GM23338 (cell line): ENCODE results near the gene GFPT2. TPM values are rescaled to one million over a fixed set of nuclear protein-coding genes. Genes with fewer than 3 reads are reported as not detected.

Source experiments
- ATAC-seq: fragments of 200-7000 bp; cut with Tn5 transposase; 3 replicates; pipeline ENCODE4 v1.9.1; 2020
- DNase-seq: peaks from one replicate; pipeline ENCODE4 v3.0.0-alpha.2; 2015; ENCODE audit warnings: low spot score
- H2AFZ ChIP-seq: fragments of 200-600 bp; sonication (generic); 2 replicates; pipeline ENCODE4 v1.8.0; 2016; ENCODE audit warnings: antibody characterized with exemption, mild to moderate bottlenecking, moderate library complexity
- H3F3A ChIP-seq: fragments of 200-600 bp; sonication (generic); replicated peaks from 2 replicates; pipeline ENCODE4 v1.8.0; 2017; ENCODE audit warnings: antibody characterized with exemption, mixed run types, low read depth
- H3K27ac ChIP-seq: fragments of 200-600 bp; sonication (generic); 2 replicates; pipeline ENCODE4 v1.6.1; 2016; ENCODE audit warnings: low read depth
- H3K27me3 ChIP-seq: fragments of 200-600 bp; sonication (generic); 2 replicates; pipeline ENCODE4 v1.8.0; 2016; ENCODE audit warnings: mild to moderate bottlenecking, mixed run types, moderate library complexity; ENCODE audit not compliant: insufficient read depth
- H3K36me3 ChIP-seq: fragments of 200-600 bp; sonication (generic); 2 replicates; pipeline ENCODE4 v1.8.0; 2016; ENCODE audit warnings: mild to moderate bottlenecking; ENCODE audit not compliant: insufficient read depth
- H3K4me1 ChIP-seq: fragments of 200-600 bp; sonication (generic); 2 replicates; pipeline ENCODE4 v1.8.0; 2016; ENCODE audit warnings: mild to moderate bottlenecking, moderate library complexity; ENCODE audit not compliant: insufficient read depth
- H3K4me2 ChIP-seq: fragments of 200-600 bp; sonication (generic); 2 replicates; pipeline ENCODE4 v1.7.1; 2017; ENCODE audit warnings: mixed run types
- H3K4me3 ChIP-seq: fragments of 200-600 bp; sonication (generic); 2 replicates; pipeline ENCODE4 v1.6.1; 2016; ENCODE audit warnings: mixed run types
- H3K79me2 ChIP-seq: fragments of 200-600 bp; sonication (generic); replicated peaks from 2 replicates; pipeline ENCODE4 v1.8.0; 2017; ENCODE audit warnings: mild to moderate bottlenecking; ENCODE audit not compliant: insufficient read depth
- H3K9me2 ChIP-seq: fragments of 200-600 bp; sonication (generic); 2 replicates; pipeline ENCODE4 v1.8.0; 2017; ENCODE audit not compliant: insufficient read depth
- H4K20me1 ChIP-seq: fragments of 200-600 bp; sonication (generic); replicated peaks from 2 replicates; pipeline ENCODE4 v1.8.0; 2017; ENCODE audit warnings: mild to moderate bottlenecking; ENCODE audit not compliant: insufficient read depth
- H3K27ac Mint-ChIP-seq: 2 replicates; pipeline ENCODE4 v1.8.0; 2020; ENCODE audit warnings: inconsistent platforms, mild to moderate bottlenecking, moderate library complexity, mixed read lengths
- H3K27me3 Mint-ChIP-seq: 3 replicates; pipeline ENCODE4 v1.8.0; 2022; ENCODE audit warnings: low read depth, mild to moderate bottlenecking, moderate library complexity, mixed read lengths, inconsistent platforms; ENCODE audit not compliant: insufficient read depth, poor library complexity
- H3K36me3 Mint-ChIP-seq: 3 replicates; pipeline ENCODE4 v1.8.0; 2021; ENCODE audit warnings: low read depth, mild to moderate bottlenecking, inconsistent platforms, moderate library complexity, mixed read lengths
- H3K4me1 Mint-ChIP-seq: 3 replicates; pipeline ENCODE4 v1.8.0; 2020; ENCODE audit warnings: mild to moderate bottlenecking, inconsistent platforms, mixed read lengths
- H3K4me3 Mint-ChIP-seq: 3 replicates; pipeline ENCODE4 v1.8.0; 2021; ENCODE audit warnings: moderate library complexity, mild to moderate bottlenecking, inconsistent platforms, mixed read lengths
- H3K9me3 Mint-ChIP-seq: 3 replicates; pipeline ENCODE4 v1.8.0; 2020; ENCODE audit warnings: moderate library complexity, mild to moderate bottlenecking, inconsistent platforms, mixed read lengths
- CREB1 ChIP-seq: fragments of 250-450 bp; sonication (Bioruptor Pico); IDR thresholded peaks from 2 replicates; pipeline ENCODE4 v1.5.0; 2020; ENCODE audit warnings: low read depth, mild to moderate bottlenecking, moderate library complexity
- EZH2 ChIP-seq: fragments of 200-600 bp; sonication (generic); IDR thresholded peaks from one replicate; pipeline ENCODE4 v1.8.0; 2017; ENCODE audit warnings: antibody characterized with exemption, mild to moderate bottlenecking, low read depth; ENCODE audit not compliant: unreplicated experiment
- EZH2phosphoT487 ChIP-seq: fragments of 200-600 bp; sonication (generic); IDR thresholded peaks from one replicate; pipeline ENCODE4 v1.8.1; 2018; ENCODE audit warnings: antibody characterized with exemption; ENCODE audit not compliant: unreplicated experiment
- JUNB ChIP-seq: IDR thresholded peaks from one replicate; pipeline ENCODE4 v1.6.1; 2016; ENCODE audit warnings: antibody characterized with exemption; ENCODE audit not compliant: unreplicated experiment
- NANOG ChIP-seq: IDR thresholded peaks from 2 replicates; pipeline ENCODE4 v1.6.1; 2016; ENCODE audit warnings: antibody characterized with exemption, borderline replicate concordance
- POLR2AphosphoS5 ChIP-seq: IDR thresholded peaks from 2 replicates; pipeline ENCODE4 v1.6.1; 2016; ENCODE audit warnings: antibody characterized with exemption, low read depth
- STAT1 ChIP-seq: IDR thresholded peaks from one replicate; pipeline ENCODE4 v1.6.1; 2016; ENCODE audit warnings: antibody characterized with exemption; ENCODE audit not compliant: unreplicated experiment
- ZNF114 ChIP-seq: fragments of 250-450 bp; sonication (Bioruptor Pico); IDR thresholded peaks from 2 replicates; pipeline ENCODE4 v1.5.0; 2020; ENCODE audit warnings: mild to moderate bottlenecking, moderate library complexity
- ZNF331 ChIP-seq: fragments of 250-450 bp; sonication (Bioruptor Pico); IDR thresholded peaks from 2 replicates; pipeline ENCODE4 v1.5.0; 2020; ENCODE audit warnings: low read depth, mild to moderate bottlenecking, moderate library complexity
- polyA plus RNA-seq: library from polyadenylated mRNA; unstranded; fragments of >200 nt; fragmentation: Nextera tagmentation; extraction: Ambion mirVana; gene quantifications from 2 replicates; pipeline ENCODE4 v1.2.1, GENCODE V29; 2016
- total RNA-seq: library from RNA; depleted of rRNA; stranded (reverse); fragments of >200 nt; shearing (Covaris generic); gene quantifications from 2 replicates; pipeline ENCODE4 v1.2.3, GENCODE V29; 2014
- TF ChIP-seq, protein P1 (sequence below): IDR thresholded peaks from one replicate; pipeline ENCODE4 v1.6.1; 2018; ENCODE audit warnings: antibody characterized with exemption; ENCODE audit not compliant: unreplicated experiment
- TF ChIP-seq, protein P2 (sequence below), 2 experiments: fragments of 200-600 bp in 1 of 2; sonication (generic) in 1 of 2; conservative IDR thresholded peaks; 2 replicates each; pipeline versions ENCODE4 v1.5.1 to v1.6.1; 2016 to 2017; ENCODE audit warnings: antibody characterized with exemption in 2 of 2, low read depth in 2 of 2, mild to moderate bottlenecking in 2 of 2, moderate library complexity in 1 of 2
- TF ChIP-seq, protein P3 (sequence below): fragments of 250-450 bp; sonication (Bioruptor Pico); IDR thresholded peaks from 2 replicates; pipeline ENCODE4 v1.5.0; 2020; ENCODE audit warnings: mild to moderate bottlenecking, moderate library complexity
- TF ChIP-seq, protein P4 (sequence below): IDR thresholded peaks from 2 replicates; pipeline ENCODE4 v1.6.1; 2016; ENCODE audit warnings: antibody characterized with exemption

The GFPT2 gene
- total and polyA plus RNA-seq, 2 experiments from 2014 or later, result 82.6 to 120 TPM

DNA sequence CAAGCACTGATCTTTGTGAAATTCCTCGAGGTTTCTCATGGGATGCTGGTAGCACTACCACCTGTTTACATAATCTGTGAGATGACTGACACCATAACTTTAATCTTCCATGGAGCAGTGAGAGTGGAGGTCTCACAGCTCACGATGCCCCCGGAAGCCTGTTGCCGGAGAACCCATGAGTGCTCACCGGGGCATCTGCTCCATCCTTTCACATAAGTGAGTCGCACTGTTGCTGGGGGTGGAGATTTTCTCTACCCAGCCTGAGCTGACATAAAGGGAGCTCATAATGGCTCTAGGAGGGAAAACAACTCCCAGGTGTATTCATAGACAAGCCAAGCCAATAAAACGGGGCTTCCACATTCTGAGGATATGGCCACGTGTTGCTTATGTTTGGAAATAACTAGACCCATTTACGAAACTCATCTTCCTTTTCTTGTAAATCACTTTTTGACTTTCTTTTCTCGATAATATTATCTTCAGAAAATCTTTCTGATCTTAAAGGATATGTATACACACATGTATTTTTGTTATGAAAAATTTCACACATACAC is 11.2 kb upstream of the GFPT2 start:
- Mint-ChIP-seq H3K27ac (no peak overlapping the region), H3K27me3 (peaks cover 11% of the 10 kb centered on the region), H3K4me1 (peaks cover 5% of the 10 kb centered on the region), H3K9me3 (peaks cover 3% of the 10 kb centered on the region), H3K4me3 (no peak overlapping the region), H3K36me3 (no peaks in the 10 kb centered on the region)
- Histone ChIP-seq H4K20me1 (no peaks in the 10 kb centered on the region), H3K27ac (no peak overlapping the region), H3K79me2 (no peaks in the 10 kb centered on the region), H3K9me2 (no peaks in the 10 kb centered on the region), H3K4me3 (no peak overlapping the region), H3K27me3 (no peaks in the 10 kb centered on the region), H3K4me1 (no peaks in the 10 kb centered on the region), H3K4me2 (no peak overlapping the region), H3K36me3 (no peaks in the 10 kb centered on the region), H3F3A (no peaks in the 10 kb centered on the region), H2AFZ (no peak overlapping the region)
- ATAC-seq (no peak), DNase-seq (no peak)
- TF ChIP-seq, protein P1, sequence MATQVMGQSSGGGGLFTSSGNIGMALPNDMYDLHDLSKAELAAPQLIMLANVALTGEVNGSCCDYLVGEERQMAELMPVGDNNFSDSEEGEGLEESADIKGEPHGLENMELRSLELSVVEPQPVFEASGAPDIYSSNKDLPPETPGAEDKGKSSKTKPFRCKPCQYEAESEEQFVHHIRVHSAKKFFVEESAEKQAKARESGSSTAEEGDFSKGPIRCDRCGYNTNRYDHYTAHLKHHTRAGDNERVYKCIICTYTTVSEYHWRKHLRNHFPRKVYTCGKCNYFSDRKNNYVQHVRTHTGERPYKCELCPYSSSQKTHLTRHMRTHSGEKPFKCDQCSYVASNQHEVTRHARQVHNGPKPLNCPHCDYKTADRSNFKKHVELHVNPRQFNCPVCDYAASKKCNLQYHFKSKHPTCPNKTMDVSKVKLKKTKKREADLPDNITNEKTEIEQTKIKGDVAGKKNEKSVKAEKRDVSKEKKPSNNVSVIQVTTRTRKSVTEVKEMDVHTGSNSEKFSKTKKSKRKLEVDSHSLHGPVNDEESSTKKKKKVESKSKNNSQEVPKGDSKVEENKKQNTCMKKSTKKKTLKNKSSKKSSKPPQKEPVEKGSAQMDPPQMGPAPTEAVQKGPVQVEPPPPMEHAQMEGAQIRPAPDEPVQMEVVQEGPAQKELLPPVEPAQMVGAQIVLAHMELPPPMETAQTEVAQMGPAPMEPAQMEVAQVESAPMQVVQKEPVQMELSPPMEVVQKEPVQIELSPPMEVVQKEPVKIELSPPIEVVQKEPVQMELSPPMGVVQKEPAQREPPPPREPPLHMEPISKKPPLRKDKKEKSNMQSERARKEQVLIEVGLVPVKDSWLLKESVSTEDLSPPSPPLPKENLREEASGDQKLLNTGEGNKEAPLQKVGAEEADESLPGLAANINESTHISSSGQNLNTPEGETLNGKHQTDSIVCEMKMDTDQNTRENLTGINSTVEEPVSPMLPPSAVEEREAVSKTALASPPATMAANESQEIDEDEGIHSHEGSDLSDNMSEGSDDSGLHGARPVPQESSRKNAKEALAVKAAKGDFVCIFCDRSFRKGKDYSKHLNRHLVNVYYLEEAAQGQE, result no peak
- TF ChIP-seq POLR2AphosphoS5, result no peak
- TF ChIP-seq ZNF114 (CRISPR knock-in tag), result no peak
- TF ChIP-seq STAT1, result no peak
- TF ChIP-seq, protein P2, sequence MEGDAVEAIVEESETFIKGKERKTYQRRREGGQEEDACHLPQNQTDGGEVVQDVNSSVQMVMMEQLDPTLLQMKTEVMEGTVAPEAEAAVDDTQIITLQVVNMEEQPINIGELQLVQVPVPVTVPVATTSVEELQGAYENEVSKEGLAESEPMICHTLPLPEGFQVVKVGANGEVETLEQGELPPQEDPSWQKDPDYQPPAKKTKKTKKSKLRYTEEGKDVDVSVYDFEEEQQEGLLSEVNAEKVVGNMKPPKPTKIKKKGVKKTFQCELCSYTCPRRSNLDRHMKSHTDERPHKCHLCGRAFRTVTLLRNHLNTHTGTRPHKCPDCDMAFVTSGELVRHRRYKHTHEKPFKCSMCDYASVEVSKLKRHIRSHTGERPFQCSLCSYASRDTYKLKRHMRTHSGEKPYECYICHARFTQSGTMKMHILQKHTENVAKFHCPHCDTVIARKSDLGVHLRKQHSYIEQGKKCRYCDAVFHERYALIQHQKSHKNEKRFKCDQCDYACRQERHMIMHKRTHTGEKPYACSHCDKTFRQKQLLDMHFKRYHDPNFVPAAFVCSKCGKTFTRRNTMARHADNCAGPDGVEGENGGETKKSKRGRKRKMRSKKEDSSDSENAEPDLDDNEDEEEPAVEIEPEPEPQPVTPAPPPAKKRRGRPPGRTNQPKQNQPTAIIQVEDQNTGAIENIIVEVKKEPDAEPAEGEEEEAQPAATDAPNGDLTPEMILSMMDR (conservative IDR thresholded peaks at IDR 0.05; ENCODE audit: low read depth in 2 of 2), result no peak
- TF ChIP-seq, protein P3, sequence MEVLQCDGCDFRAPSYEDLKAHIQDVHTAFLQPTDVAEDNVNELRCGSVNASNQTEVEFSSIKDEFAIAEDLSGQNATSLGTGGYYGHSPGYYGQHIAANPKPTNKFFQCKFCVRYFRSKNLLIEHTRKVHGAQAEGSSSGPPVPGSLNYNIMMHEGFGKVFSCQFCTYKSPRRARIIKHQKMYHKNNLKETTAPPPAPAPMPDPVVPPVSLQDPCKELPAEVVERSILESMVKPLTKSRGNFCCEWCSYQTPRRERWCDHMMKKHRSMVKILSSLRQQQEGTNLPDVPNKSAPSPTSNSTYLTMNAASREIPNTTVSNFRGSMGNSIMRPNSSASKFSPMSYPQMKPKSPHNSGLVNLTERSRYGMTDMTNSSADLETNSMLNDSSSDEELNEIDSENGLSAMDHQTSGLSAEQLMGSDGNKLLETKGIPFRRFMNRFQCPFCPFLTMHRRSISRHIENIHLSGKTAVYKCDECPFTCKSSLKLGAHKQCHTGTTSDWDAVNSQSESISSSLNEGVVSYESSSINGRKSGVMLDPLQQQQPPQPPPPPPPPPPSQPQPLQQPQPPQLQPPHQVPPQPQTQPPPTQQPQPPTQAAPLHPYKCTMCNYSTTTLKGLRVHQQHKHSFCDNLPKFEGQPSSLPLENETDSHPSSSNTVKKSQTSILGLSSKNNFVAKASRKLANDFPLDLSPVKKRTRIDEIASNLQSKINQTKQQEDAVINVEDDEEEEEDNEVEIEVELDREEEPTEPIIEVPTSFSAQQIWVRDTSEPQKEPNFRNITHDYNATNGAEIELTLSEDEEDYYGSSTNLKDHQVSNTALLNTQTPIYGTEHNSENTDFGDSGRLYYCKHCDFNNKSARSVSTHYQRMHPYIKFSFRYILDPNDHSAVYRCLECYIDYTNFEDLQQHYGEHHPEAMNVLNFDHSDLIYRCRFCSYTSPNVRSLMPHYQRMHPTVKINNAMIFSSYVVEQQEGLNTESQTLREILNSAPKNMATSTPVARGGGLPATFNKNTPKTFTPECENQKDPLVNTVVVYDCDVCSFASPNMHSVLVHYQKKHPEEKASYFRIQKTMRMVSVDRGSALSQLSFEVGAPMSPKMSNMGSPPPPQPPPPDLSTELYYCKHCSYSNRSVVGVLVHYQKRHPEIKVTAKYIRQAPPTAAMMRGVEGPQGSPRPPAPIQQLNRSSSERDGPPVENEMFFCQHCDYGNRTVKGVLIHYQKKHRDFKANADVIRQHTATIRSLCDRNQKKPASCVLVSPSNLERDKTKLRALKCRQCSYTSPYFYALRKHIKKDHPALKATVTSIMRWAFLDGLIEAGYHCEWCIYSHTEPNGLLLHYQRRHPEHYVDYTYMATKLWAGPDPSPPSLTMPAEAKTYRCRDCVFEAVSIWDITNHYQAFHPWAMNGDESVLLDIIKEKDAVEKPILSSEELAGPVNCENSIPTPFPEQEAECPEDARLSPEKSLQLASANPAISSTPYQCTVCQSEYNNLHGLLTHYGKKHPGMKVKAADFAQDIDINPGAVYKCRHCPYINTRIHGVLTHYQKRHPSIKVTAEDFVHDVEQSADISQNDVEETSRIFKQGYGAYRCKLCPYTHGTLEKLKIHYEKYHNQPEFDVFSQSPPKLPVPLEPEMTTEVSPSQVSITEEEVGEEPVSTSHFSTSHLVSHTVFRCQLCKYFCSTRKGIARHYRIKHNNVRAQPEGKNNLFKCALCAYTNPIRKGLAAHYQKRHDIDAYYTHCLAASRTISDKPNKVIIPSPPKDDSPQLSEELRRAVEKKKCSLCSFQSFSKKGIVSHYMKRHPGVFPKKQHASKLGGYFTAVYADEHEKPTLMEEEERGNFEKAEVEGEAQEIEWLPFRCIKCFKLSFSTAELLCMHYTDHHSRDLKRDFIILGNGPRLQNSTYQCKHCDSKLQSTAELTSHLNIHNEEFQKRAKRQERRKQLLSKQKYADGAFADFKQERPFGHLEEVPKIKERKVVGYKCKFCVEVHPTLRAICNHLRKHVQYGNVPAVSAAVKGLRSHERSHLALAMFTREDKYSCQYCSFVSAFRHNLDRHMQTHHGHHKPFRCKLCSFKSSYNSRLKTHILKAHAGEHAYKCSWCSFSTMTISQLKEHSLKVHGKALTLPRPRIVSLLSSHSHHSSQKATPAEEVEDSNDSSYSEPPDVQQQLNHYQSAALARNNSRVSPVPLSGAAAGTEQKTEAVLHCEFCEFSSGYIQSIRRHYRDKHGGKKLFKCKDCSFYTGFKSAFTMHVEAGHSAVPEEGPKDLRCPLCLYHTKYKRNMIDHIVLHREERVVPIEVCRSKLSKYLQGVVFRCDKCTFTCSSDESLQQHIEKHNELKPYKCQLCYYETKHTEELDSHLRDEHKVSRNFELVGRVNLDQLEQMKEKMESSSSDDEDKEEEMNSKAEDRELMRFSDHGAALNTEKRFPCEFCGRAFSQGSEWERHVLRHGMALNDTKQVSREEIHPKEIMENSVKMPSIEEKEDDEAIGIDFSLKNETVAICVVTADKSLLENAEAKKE (CRISPR knock-in tag), result no peak
- TF ChIP-seq CREB1 (CRISPR knock-in tag), result no peak
- no peak for TF ChIP-seq EZH2
- TF ChIP-seq EZH2phosphoT487, result no peak
- TF ChIP-seq NANOG, result no peak
- TF ChIP-seq JUNB, result no peak
- TF ChIP-seq ZNF331 (CRISPR knock-in tag), result no peak
- TF ChIP-seq, protein P4, sequence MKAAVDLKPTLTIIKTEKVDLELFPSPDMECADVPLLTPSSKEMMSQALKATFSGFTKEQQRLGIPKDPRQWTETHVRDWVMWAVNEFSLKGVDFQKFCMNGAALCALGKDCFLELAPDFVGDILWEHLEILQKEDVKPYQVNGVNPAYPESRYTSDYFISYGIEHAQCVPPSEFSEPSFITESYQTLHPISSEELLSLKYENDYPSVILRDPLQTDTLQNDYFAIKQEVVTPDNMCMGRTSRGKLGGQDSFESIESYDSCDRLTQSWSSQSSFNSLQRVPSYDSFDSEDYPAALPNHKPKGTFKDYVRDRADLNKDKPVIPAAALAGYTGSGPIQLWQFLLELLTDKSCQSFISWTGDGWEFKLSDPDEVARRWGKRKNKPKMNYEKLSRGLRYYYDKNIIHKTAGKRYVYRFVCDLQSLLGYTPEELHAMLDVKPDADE, result no peak
